ENCODE data around the gene PHACTR4.

DNA sequence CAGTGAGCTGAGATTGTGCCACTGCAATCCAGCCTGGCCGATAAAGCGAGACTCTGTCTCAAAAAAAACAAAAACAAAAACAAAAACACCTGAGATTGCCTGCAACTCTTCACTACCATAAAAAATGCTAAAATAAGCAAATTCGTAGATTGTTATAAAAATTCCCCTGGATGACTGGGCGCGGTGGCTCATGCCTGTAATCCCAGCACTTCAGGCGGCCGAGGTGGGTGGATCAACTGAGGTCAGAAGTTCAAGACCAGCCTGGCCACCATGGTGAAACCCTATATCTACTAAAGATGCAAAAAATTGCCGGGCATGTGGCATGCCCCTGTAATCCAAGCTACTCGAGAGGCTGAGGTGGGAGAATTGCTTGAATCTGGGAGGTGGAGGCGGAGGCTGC, 30.0 kb upstream of the PHACTR4 start:
- TF ChIP-seq, protein P1, sequence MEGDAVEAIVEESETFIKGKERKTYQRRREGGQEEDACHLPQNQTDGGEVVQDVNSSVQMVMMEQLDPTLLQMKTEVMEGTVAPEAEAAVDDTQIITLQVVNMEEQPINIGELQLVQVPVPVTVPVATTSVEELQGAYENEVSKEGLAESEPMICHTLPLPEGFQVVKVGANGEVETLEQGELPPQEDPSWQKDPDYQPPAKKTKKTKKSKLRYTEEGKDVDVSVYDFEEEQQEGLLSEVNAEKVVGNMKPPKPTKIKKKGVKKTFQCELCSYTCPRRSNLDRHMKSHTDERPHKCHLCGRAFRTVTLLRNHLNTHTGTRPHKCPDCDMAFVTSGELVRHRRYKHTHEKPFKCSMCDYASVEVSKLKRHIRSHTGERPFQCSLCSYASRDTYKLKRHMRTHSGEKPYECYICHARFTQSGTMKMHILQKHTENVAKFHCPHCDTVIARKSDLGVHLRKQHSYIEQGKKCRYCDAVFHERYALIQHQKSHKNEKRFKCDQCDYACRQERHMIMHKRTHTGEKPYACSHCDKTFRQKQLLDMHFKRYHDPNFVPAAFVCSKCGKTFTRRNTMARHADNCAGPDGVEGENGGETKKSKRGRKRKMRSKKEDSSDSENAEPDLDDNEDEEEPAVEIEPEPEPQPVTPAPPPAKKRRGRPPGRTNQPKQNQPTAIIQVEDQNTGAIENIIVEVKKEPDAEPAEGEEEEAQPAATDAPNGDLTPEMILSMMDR (IDR thresholded peaks at IDR 0.05 in 2 of 3, conservative IDR thresholded peaks at IDR 0.05 in 1 of 3; ENCODE audit: control insufficient read depth in 2 of 3, extremely low read depth in 1 of 3, insufficient read depth in 1 of 3, low read depth in 3 of 3, low read length in 3 of 3): no peak
- TF ChIP-seq, protein P2, sequence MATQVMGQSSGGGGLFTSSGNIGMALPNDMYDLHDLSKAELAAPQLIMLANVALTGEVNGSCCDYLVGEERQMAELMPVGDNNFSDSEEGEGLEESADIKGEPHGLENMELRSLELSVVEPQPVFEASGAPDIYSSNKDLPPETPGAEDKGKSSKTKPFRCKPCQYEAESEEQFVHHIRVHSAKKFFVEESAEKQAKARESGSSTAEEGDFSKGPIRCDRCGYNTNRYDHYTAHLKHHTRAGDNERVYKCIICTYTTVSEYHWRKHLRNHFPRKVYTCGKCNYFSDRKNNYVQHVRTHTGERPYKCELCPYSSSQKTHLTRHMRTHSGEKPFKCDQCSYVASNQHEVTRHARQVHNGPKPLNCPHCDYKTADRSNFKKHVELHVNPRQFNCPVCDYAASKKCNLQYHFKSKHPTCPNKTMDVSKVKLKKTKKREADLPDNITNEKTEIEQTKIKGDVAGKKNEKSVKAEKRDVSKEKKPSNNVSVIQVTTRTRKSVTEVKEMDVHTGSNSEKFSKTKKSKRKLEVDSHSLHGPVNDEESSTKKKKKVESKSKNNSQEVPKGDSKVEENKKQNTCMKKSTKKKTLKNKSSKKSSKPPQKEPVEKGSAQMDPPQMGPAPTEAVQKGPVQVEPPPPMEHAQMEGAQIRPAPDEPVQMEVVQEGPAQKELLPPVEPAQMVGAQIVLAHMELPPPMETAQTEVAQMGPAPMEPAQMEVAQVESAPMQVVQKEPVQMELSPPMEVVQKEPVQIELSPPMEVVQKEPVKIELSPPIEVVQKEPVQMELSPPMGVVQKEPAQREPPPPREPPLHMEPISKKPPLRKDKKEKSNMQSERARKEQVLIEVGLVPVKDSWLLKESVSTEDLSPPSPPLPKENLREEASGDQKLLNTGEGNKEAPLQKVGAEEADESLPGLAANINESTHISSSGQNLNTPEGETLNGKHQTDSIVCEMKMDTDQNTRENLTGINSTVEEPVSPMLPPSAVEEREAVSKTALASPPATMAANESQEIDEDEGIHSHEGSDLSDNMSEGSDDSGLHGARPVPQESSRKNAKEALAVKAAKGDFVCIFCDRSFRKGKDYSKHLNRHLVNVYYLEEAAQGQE (IDR thresholded peaks at IDR 0.05; ENCODE audit: low read depth, low read length): no peak
- TF ChIP-seq, protein P3, sequence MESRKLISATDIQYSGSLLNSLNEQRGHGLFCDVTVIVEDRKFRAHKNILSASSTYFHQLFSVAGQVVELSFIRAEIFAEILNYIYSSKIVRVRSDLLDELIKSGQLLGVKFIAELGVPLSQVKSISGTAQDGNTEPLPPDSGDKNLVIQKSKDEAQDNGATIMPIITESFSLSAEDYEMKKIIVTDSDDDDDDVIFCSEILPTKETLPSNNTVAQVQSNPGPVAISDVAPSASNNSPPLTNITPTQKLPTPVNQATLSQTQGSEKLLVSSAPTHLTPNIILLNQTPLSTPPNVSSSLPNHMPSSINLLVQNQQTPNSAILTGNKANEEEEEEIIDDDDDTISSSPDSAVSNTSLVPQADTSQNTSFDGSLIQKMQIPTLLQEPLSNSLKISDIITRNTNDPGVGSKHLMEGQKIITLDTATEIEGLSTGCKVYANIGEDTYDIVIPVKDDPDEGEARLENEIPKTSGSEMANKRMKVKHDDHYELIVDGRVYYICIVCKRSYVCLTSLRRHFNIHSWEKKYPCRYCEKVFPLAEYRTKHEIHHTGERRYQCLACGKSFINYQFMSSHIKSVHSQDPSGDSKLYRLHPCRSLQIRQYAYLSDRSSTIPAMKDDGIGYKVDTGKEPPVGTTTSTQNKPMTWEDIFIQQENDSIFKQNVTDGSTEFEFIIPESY (IDR thresholded peaks at IDR 0.05): no peak
- TF ChIP-seq, protein P4, sequence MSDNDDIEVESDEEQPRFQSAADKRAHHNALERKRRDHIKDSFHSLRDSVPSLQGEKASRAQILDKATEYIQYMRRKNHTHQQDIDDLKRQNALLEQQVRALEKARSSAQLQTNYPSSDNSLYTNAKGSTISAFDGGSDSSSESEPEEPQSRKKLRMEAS (IDR thresholded peaks at IDR 0.05; ENCODE audit: low read depth, low read length): no peak
